HG02885 (cell line): ENCODE data around the gene FBXL5.
A peak's percentile ranks its signal among the peaks of the same experiment; 100 is the strongest.

Experiments used
- ATAC-seq: cut with Tn5 transposase; IDR thresholded peaks from one replicate; pipeline ENCODE4 v1.9.1; 2021; ENCODE audit warnings: mild to moderate bottlenecking; ENCODE audit not compliant: unreplicated experiment, poor library complexity

FBXL5 gene

DNA sequence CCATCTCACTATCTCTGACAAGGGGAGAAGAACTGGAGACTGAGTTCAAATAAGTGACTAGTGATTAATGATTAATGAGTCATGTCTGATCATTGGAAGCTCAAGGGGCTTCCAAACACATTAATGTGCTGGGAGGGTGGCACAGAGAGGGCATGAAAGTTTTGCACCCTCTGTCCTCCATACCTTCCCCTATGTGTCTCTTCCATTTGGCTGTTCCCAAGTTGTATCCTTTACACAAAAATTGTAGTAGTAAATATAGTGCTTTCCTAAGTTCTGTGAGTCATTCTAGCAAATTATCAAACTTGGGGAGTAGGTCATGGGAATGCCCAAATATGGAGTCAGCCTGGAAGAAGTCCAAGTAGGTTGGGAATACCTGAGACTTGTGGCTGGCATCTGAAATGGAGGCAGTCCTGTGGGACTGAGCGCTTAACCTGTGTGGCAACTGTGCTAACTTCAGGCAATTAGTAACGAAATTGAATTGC lies 22.4 kb upstream of the FBXL5 start:
- ATAC-seq = no peak

DNA sequence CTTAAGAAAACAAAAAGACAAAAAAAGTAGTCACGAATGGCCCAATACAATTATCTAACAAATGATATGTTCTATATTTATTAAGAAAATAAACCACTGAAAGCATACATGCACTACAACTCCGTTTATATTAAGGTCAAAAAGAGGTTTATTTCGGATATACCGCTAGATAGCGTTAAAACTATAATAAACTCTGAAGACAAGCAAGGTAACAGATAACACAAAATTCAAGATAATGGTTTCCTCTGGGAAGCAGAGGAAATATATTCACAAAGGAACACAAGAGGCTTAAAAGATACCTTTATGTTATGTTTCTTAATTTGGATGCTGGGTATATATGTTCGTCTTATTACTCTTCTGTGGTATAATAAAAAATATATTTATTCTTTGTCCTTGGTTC lies 21.7 kb upstream of the FBXL5 start:
- no peak for ATAC-seq

DNA sequence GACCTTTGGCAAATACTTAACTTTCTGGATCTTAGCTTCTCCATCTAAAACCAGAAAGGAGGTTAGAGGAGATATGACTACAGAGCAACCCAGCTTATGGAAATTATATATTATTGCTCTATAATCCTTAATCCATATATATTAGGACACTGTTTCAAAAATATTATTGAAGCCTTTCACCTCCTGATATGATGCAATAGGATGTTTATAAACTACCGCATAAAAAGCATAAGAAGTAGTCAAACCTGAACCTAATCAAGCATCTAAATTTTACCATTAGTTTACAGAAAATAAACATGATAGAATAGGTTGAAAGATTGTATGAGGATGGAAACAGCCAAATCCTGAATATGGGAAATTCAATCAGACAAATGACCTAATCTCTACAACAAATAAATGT lies 20.9 kb upstream of the FBXL5 start:
- no peak for ATAC-seq

DNA sequence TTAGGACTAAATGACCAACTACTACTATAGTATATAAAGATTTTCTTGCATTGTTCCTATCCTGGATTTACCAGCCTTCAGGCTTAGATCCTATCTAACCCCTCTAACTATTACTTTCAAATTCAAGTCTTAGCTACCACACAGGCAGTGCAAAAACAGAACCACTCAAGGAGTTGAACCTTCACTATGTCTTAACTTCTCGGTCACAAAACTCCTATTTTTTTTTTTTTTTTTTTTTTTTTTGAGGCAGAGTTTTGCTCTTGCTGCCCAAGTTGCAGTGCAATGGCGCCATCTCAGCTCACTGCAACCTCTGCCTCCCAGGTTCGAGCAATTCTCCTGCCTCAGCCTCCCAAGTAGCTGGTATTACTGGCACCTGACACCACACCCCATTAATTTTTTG lies 20.2 kb upstream of the FBXL5 start:
- no peak for ATAC-seq

DNA sequence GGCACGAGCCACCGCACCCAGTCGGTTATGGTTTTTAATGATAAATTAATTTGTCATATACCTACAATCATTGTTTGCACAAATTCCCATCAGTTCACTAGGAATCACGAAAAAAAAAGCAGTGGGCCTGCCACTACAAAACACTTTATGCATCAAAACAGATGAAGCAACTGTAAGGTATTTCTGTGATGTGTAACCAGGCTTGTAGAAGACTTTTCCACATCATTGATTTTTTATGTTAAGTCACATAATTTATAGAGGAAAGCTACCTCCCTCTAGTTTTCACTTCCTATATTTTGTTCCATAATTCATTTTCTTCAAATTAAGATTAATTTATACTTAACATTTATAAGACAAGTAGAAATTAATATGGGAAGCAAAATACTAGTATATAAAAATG lies 19.8 kb upstream of the FBXL5 start:
- ATAC-seq = no peak

DNA sequence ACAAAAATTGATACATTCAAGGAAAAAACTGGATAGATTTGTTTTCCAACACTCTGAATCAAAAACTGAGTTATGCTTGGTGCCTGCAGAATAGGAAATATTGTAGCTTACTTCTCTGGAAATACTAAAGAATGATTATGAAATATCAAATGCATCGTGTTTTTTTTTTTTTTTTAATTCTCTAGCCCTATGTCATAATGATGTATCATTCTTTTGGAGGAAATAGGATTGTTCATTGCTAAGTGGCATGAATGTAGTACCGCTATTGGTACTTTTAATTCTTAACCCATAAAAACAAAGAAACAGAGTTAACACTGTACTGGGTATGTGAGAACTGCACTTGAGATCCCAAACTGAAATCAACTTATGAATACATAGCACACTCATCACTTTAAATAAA lies 18.9 kb upstream of the FBXL5 start:
- no peak for ATAC-seq

DNA sequence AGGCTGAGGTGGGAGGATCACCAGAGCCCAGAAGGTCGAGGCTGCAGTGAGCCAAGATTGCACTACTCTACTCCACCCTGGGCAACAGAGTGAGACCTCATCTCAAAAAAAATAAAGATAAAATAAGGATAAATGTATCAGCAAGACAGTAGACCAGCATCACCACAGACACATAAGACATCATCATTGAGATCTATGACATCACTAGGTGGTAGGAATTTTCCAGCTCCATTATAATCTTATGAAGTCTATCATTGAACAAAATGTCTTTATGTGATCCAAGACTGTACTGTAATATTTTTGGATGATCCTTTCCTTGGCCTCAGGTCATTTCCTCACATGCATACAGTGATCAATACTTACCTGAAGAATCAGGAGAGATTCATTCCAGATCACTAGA lies 18.2 kb upstream of the FBXL5 start:
- no peak for ATAC-seq

DNA sequence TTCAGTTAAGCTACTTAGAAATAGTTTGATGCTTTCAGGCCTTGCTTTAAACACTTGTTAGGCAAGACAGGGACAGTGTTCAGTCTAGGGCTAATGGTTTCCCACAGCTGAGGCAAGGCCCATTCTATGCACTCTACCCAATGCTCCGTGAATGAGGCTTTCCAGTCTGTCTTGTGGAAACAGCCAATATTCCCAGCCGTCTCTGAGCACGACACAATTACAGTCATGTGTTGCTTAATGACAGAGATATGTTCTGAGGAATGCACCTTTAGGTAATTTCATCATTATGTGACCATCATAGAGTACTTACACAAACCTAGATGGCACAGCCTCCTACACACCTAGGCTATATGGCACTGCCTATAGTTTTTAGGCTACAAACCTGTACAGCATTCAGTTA lies 16.9 kb upstream of the FBXL5 start:
- ATAC-seq = no peak

DNA sequence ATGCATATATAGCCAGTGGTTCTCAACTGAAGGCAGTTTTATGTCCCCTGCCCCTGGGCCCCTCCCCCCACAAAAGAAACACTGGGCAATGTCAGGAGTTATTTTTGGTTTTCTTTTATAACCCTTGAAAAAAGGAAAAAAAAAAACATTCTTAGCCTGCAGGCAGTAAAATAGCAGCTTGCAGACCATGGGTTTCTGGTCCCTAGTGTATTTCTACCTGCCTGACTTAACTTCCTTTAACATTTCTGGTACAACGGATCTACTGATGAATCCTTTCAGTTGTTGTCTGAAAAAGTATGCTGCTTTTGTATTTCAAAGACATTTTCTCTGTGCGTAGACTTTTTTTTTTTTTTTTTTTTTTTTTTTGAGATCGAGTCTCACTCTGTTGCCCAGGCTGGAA lies 15.4 kb upstream of the FBXL5 start:
- no peak for ATAC-seq

DNA sequence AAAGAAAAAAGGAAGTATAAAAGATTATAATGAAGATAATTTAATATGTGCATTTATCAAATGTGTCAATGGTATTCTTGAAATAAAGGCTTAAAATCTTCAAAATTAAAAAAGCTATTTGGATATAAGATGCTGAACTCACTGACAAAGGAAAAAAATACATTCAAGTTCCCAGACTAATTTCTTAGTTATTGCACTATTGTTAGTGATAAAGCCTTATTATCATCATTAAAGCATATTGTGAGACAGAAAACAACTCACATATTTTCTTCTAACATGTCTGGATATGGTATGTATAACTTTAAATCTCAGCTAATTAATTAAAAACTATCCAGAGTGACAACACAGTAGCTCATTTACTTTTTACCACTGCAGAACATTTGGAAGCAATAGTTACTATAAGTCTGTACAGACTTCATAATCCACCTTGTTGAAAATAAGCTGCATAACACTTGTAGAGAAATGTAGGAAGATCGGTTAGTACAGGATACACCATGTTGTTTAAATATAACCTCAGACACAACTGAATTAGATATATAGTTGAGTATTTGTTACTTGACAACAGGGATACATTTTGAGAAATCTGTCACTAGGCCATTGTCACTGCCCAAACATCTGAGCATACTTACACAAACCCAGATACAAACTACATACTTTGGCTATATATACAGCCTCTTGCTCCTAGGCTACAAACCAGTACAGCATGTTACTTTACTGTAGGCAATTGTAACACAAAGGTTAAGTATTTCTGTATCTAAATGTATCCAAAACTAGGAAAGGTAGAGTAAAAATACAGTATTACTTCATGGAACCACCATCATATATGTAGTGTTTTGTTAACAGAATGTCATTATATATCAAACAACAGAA lies 13.6 kb upstream of the FBXL5 start:
- no peak for ATAC-seq

DNA sequence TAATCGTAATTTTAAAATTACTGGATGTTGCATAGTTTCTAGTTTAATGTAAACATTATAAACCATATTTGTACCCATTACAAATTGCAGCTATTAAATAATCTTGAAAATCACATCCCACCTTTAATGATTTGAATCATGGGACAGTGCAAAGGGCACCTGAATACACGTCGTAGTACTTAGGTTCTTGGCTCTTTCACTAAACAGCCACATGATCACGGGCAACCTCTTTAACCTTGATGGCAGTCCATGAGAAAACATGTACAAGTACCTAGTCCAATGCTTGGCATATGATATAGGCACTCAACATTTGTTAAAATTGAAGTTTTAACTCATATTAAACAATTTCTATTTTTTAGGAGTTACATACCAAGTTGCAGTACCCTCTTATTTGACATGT lies 11.8 kb upstream of the FBXL5 start:
- ATAC-seq = no peak

DNA sequence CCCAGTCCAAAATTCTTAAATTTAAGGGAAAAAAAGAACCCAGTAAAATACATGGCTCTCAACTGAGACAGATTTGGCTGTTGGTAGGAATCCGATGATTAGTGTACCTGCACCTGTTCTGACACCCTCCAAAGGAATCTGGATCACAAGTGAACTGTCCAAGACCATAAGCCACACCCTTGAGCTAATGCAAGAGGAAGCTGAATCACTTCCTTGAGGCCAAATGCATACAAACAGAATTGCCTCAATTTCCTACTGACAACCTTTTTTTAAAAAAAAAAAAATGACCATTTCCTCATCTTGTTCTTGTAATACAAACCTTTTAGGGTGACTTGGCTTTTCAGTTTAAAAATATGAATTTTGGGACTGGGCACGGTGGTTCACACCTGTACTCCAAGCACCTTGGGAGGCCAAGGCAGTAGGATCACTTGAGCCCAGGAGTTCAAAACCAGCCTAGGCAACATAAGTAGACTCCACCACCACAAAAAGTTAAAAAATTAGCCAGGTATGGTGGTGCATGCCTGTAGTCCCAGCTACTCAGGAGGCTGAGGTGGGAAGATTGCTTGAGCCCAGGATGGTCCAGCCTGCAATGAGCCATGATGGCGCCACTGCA lies 10.7 kb upstream of the FBXL5 start:
- no peak for ATAC-seq

DNA sequence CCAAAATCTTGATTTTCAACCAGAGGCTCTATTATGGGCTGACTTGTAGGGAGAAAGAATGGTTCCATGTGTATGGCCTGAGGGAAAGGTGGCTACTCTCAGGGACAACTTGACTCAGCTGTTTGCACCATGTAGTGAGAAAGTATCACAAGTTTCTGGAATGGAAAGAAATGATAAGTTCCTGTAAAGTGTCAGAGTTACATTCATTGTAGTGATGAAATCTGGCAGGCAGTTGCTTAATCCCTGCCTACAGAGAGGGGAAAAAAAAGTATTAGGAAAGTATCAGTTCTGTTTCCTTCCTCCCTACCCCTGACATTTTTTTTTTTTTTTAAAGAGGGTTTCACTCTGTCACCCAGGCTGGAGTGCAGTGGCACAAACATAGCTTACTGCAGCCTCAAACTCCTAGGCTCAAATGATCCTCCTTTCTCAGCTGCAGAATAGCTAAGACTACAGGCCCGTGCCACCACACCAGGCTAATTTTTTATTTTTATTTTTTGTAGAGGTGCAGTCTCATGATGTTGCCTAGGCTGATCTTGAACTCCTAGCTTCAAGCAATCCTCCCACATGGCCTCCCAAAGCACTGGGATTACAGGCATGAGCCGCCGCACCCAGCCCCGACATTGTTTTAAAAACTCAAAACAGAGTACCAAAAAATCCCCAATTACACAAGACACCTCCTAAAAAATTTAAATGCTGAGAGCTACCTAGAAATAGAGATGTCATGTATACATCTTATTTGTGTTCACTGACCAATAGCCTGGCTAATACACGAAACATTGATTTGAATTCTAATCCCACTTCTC lies 4.8 kb upstream of the FBXL5 start:
- no peak for ATAC-seq

DNA sequence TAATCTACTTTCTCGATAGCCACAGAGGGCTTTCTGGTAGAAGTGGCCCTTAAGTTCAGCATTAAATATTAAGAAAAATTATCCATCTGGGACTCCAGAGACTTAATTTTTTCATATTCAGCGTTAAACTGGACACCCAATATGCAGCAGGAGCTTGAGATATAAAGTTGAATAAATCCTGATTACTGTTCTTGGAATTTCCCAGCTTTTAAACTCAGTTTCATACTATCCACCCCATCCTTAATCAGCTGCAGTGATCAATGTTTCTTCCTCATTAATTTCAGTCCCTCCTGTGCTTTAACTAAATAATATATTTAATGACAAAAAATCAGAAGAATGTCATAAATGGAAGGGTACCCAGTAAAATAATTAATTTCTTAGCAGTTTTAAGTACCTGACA lies 3.6 kb upstream of the FBXL5 start:
- no peak for ATAC-seq

DNA sequence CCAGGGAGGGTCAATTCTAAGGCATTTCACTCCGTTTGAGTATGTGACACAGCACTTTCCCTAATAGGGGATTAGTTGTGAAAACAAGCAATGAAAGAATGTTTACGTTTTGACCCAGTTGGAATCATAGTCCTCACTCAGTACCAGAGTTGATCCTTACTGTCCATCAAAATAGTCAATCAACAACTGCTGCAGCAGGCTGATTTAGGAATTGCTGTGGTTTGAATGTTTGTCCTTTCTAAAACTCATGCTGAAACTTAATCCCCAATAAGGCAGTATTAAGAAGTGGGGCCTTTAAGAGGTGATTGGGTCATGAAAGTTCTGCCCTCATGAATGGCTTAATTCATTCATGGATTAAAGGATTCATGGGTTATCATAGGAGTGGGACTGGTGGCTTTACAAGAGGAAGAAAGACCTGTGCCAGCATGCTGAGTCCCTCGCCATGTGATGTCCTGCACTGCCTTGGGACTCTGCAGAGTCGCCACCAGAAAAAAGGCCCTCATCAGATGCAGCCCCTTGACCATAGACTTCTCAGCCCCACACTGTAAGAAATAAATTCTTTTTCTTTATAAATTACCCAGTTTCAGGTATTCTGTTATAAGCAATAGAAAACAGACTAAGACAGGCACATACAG lies 3.1 kb upstream of the FBXL5 start:
- ATAC-seq = no peak

DNA sequence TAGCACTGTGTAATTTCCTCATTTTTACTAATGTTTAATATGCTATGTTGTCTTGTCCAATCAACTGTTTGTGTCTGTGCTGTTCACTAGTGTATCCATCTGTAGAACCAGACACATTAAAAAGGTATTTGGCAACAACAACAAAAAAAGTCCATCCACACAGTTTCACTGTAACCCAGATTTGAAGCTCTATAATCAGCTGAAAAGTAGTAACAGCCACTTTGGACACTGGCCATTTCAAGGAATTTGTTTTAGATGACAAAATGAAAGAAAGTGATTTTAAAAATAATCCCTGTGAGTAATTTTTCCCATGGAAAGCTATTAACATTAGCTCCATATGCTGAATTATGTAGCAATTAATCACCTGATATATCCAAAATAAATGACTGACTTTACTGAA lies 2.2 kb upstream of the FBXL5 start:
- no peak for ATAC-seq

DNA sequence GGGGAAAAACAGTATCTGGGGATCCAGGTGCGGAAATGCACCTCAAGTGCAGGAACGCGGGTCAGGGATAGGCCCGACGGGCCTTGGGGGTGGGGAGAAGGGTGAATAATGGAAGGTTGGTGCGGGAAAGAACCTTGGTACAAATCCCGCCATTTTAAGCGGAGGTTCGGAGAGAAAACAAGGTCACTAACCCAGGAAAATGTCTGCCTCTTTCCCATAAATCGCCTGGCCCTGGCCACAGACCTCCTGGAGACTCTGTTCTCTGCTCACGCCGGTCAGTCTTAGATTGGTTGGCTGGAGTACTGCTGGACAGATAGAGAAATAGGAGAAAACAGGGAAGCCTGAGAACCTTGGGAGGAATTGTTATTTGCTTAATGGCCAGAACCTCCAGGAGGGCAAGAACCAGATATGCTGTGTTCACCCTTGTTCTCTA lies 897 bp upstream of the FBXL5 start:
- no peak for ATAC-seq

DNA sequence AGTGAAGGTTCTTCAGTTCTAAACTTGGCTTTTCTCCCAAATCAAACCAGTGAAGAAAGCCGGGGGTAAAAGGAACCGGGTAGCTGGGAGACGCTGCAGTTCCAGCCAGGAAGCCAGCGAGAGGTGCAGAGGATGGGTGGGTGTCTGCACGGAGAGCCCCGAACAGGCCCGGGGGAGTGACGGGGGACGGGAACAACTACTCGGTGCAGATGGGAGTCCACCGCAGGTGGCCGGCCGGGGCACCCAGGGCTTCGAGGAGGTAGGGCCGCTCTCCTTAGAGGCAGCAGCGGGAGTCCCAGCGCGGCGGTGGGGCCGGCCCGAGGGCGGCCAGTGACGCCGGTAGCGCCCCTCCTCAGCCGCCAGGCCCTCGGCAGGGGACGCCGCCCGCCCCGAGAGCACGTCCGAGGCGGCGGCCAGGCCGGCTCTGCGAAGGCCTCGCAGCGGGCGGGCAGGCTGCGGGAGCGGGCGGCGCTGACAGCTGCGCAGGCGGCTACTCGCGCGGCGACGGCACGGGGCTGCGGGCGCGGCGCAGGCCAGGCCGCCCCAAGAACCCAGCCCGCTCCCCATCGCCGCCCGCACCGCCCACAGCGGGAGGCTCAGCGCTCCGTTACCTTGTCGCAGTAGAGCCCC lies 449 bp downstream of the FBXL5 start:
- peak; percentile 52 for ATAC-seq

DNA sequence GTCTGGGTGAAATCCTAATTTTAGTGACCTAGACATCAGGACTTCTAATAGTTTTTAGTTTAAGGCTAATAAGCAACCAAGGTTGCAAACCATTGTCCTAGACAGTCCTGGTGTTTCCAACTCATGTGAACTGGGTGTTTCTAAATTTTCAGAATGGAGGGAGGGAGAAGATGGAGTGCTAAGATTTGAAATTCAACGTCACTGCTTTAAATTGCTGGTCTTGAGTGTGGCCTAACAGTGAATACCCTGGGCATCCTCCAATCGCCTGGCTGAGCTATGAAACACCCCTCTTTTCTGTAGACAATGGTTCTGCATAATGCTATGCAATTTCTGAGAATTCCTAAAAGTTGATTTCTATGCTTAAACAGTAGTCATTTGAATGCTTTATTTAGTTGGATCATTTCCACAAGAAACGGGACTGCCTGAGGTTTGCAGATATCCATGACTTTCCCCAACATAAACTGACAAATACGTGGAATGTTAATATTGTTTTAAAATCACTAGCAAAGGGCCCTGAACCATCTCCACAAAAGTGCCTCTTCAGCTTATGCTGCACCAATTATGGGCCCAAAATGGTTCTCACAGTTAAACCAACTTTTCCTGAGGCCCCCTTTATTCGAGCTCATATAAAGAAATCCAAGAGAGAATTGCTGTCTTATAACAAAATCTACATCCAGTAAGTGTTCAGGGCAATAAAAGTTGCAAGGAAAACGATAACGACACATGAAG lies 1.1 kb downstream of the FBXL5 start:
- ATAC-seq = peak; percentile 27

DNA sequence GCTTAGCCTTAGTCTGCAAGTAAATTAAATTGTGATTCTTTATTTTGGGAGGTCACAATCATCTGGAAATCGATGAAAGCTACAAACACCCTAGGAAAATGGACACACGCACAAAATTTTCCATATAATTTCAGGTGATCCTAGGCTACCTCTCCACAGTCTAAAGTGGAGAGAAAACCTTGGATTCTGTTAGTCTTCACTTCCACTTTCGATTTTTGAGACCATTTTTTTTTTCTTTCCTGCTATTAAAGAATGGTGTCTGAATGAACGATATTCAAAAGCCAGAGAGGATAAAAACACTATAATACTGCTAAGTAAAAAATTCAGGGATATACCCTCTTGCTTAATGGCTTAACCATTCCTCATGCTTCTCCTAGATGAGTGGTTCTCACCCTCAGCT lies 1.7 kb downstream of the FBXL5 start:
- no peak for ATAC-seq
